Subcutaneous preadipocyte (primary cell): Measurements from ENCODE around the gene SFN. TPM values are rescaled to one million over a fixed set of nuclear protein-coding genes. Genes with fewer than 3 reads are reported as not detected.

Experiments
- small RNA-seq: library from RNA; depleted of rRNA; stranded (forward); fragments of <200 nt; gene quantifications from one replicate; pipeline ENCODE3, GENCODE V24; 2012
- total RNA-seq: library from RNA; depleted of rRNA; stranded (reverse); fragments of >200 nt; gene quantifications from 2 replicates; pipeline ENCODE4 v1.2.3, GENCODE V29; 2012

SFN gene
- total RNA-seq: 0.73 and 1.4 TPM in 2 replicates

DNA sequence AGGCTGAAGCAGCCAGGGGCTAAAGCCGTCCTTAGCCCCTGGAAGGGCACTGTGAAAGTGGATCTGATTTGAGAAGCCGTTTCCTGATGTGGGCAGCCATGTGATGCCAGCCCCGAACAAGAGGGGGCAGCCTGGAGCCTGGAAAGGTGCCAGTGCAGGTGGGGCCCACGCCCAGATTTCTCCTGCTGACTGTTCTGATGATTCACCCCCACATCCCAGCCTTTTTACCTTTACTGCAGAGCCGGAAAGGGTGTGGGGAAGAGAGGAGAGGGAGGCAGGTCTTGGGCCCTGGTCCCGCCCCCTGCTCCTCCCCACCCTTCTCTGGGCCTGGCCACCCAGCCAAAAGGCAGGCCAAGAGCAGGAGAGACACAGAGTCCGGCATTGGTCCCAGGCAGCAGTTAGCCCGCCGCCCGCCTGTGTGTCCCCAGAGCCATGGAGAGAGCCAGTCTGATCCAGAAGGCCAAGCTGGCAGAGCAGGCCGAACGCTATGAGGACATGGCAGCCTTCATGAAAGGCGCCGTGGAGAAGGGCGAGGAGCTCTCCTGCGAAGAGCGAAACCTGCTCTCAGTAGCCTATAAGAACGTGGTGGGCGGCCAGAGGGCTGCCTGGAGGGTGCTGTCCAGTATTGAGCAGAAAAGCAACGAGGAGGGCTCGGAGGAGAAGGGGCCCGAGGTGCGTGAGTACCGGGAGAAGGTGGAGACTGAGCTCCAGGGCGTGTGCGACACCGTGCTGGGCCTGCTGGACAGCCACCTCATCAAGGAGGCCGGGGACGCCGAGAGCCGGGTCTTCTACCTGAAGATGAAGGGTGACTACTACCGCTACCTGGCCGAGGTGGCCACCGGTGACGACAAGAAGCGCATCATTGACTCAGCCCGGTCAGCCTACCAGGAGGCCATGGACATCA lies at the start of gene SFN:
Gene SFN (plus strand): TSS at position 369 of the 904 bp plus-strand sequence. CDS start 64 bp downstream, at position 433.

DNA sequence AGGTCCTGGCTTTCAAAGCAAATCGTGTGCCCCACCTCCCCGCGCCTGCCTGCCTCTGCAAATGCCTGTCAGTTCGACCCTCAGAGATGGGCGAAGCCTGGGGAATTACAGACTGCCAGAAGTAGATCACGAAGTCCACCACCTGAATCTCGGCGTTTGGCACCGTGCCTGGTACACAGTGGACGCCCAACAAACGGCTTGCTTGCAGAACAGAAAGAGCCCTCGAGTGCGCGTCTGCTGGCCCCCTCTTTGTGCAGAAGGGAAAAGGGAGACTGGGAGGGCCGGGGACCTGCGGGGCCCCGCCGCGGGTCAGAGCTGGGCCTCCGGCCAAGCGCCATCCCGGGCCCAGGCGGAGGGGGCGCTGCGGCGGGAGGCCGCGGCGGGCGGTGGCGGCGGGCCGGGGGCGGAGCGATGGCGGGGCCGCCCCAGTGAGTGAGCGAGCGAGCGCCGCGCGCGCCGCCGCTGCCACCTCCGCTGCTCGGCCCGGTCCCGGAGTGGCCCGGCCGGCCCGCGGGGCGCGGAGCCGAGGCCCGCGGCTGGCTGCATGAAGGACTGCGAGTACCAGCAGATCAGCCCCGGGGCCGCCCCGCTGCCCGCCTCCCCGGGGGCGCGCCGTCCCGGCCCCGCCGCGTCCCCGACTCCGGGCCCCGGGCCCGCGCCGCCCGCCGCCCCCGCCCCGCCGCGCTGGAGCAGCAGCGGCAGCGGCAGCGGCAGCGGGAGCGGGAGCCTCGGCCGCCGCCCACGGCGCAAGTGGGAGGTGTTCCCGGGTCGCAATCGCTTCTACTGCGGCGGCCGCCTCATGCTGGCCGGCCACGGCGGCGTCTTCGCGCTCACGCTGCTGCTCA lies 36.5 kb upstream of the SFN start, which contains the start of gene ZDHHC18:
Gene ZDHHC18 (plus strand): TSS at position 428 of the 845 bp plus-strand sequence. CDS start 117 bp downstream, at position 545.

DNA sequence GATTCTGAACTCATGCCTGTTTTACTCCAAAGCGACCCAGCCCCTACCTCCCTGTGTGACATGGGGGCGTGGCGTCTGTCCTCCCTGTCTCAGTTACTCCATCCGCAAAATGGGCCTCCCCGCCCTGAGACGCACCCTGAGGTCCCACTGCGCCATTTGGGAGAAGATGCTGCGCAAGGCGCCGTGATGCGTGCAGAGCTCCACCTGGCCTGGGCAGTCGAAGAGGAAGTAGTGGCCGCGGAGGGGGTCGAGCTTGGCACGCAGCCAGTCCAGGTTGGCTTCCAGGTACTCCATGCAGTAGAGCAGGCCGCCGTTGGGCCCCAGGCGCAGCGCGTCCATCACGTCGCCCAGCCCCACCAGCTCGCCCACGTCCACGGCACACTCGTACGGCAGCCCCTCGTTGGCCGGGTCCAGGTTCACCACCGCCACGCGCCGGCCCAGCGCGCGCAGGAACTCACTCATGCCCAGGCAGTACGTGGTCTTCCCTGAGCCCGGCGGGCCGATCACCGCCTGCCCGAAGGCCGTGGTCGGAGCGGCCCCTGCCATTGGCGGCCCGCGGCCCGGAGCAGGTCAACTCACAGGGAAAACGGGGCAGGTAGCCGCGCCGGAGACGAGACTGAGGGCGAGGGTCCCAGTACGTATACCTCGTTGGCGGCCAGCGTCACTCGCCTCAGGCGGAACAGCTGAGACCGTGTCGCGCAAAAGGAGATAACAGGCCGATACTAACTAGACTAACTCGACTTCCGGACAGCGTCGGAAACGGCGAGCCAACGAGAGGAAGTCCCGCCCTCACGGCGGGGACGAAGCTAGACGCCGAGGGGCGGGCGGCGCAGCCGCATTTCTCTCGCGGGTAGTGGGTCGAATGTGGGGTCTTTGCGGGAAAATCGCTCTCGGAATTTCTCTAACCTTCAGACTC lies 26.9 kb downstream of the SFN start, which contains the start of gene GPN2:
Gene GPN2 (minus strand): TSS at position 733 of the 916 bp plus-strand sequence. CDS start 187 bp downstream, at position 546.

DNA sequence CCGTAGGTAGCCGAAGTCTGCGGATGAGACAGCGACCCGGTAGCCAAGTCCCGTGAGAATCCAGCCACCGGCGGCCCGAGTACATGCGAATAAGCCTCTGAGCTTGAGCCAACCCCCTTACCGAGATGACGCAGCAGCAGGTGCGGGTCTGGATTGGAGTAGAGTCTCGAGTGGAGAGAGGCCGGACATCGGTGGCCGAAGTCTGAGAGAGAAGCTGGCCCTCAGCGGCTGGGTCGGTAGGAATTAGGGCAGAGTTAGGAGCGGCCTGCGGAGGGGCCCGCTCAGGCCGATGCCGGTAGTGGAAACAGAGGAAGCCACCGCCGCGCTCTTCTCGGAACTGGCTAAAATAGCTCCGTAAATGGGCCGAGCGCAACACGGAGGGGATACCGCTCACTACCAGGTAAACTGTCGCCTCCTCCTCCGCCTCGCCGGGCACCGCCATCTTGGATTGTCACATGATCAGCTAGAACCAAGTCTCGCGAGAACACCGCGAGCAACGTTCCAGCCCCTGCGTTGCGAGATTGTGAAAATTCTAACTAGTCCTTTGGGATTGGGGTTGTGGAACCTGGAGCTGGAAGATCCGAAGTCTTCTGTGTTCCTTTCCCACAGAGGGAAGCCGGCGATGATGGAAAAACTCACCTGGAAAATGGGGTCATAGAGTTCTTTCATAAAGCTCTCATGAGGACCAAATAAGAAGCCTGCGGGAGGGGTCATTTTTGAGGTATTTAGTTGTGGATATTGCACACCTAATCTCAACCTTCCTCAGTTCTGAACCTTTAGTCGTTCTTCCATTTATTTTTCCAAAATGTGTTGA lies 37.3 kb downstream of the SFN start, which contains the start of gene GPATCH3:
Gene GPATCH3 (minus strand): TSS at position 467 of the 814 bp plus-strand sequence. CDS start 25 bp downstream, at position 442.

Small RNAs within 50 kb of the gene (small RNA-seq; reads per million reads assigned to genes)
- gene RN7SL165P: not detected

Other genes starting within 250 kb of the SFN start
- 17.6 and 30.9 TPM in 2 replicates for gene ARID1A, start 167.1 kb upstream of the SFN start, total RNA-seq
- 9.9 and 11.5 TPM in 2 replicates for gene PIGV, start 75.2 kb upstream of the SFN start, total RNA-seq
- gene ZDHHC18, start 36.5 kb upstream of the SFN start, total RNA-seq: 8.8 and 12.1 TPM in 2 replicates
- gene GPN2, start 27.1 kb downstream of the SFN start, total RNA-seq: 9.6 and 12.9 TPM in 2 replicates
- gene GPATCH3, start 37.3 kb downstream of the SFN start, total RNA-seq: 6.6 and 7.0 TPM in 2 replicates
- gene NR0B2, start 50.8 kb downstream of the SFN start, total RNA-seq: not detected in 2 replicates
- gene NUDC, start 58.6 kb downstream of the SFN start, total RNA-seq: 18.7 and 23.1 TPM in 2 replicates
- gene KDF1, start 97.3 kb downstream of the SFN start, total RNA-seq: not detected in 2 replicates
- gene TRNP1, start 130.5 kb downstream of the SFN start, total RNA-seq: 23.9 and 58.6 TPM in 2 replicates
- gene TENT5B, start 149.7 kb downstream of the SFN start, total RNA-seq: 1.5 and 4.5 TPM in 2 replicates